ENCODE results near the gene MARK3. TPM values are rescaled to one million over a fixed set of nuclear protein-coding genes. Genes with fewer than 3 reads are reported as not detected.

Gene MARK3
- total and polyA plus RNA-seq, 2 of the 13 experiments (the other 11 are each of a cell fraction or from before 2014, with no cell fraction given): 47.7 to 56.6 TPM

- no peak for DNase-seq (ENCODE audit: low spot score)
- Histone ChIP-seq H4K20me1 (ENCODE audit: insufficient read depth, low read length) (no peaks in the 10 kb centered on the region; the same call in 1 of the 2 replicates), H3K79me2 (ENCODE audit: insufficient read depth, low read length) (no peaks in the 10 kb centered on the region), H3K4me2 (ENCODE audit: low read depth, low read length) (no peak overlapping the region), H2AFZ (ENCODE audit: low read length) (no peak overlapping the region), H3K4me1 (ENCODE audit: insufficient read depth, low read length) (peaks cover 38% of the 10 kb centered on the region), H3K27ac (ENCODE audit: extremely low read length, insufficient read depth, low read length) (no peak overlapping the region), H3K27me3 (ENCODE audit: control insufficient read depth in 1 of 2, insufficient read depth in 2 of 2, low read length in 2 of 2) (no peaks in the 10 kb centered on the region; a peak in 1 of 5 replicates), H3K4me3 (replicated peaks in 1 of 3; ENCODE audit: insufficient read depth in 1 of 3, low read depth in 2 of 3, low read length in 3 of 3) (no peak overlapping the region), H3K9me3 (ENCODE audit: low read length) (no peaks in the 10 kb centered on the region), H3K36me3 (replicated peaks in 1 of 2; ENCODE audit: control insufficient read depth in 1 of 2, insufficient read depth in 2 of 2, low read length in 2 of 2) (peaks cover 1 to 5% of the 10 kb centered on the region in 2 experiments; a peak in 1 of 5 replicates), H3K9ac (ENCODE audit: insufficient read depth, low read depth, low read length) (no peak overlapping the region)
- FAIRE-seq: no peak
- intact Hi-C loops (cut with micrococcal nuclease; ENCODE audit: unreplicated experiment) (loop anchor here (5.0 kb wide), 1 partner anchor 39 kb away; the partner anchor contains the start of gene MARK3), in situ Hi-C loops (cut with HindIII; ENCODE audit: extremely low pct_ligation_motif_present, low pct_unique_long_range_greater_than_20kb) (no loop called here)
- 0 out of 2 replicates have a peak, but pooled peaks have one; percentile 69 for TF ChIP-seq SIX1 (CRISPR knock-in tag; IDR thresholded peaks at IDR 0.05; ENCODE audit: borderline replicate concordance)
- no peak for TF ChIP-seq XBP1 (CRISPR knock-in tag; IDR thresholded peaks at IDR 0.05)
- no peak for TF ChIP-seq STAT6 (CRISPR knock-in tag; IDR thresholded peaks at IDR 0.05; ENCODE audit: borderline replicate concordance)
- no peak for TF ChIP-seq UBTF (CRISPR knock-in tag; IDR thresholded peaks at IDR 0.05)
- TF ChIP-seq NFKBIZ (CRISPR knock-in tag; IDR thresholded peaks at IDR 0.05): no peak
- TF ChIP-seq ZNF704 (CRISPR knock-in tag; IDR thresholded peaks at IDR 0.05; ENCODE audit: borderline replicate concordance): no peak
- POLR2A ChIA-PET: interaction anchor here (0.8 to 5.8 kb wide), 4 partner anchors 9 to 30 kb away, joined by 3 to 87 read pairs (median 4); partner anchors contain the start of gene EIF5
- CTCF ChIA-PET (ENCODE audit: low intra/inter-chr PET ratio, low total read pairs): no interaction called here
- no TSS peak for BruUV-seq (replicated peaks)
- WGBS (ENCODE audit: low lambda C conversion rate): 77% methylated on average over 5 of the region's 5 CpGs
- ATAC-seq: peak; percentile 8
Observed at GRCh38 chr14:103348154-103348553, 37.1 kb upstream of the MARK3 start.
